Retinal pigment epithelial cell (primary cell): ENCODE results near the gene HORMAD2.

ENCODE experiments used
- DNase-seq: peaks from one replicate; pipeline ENCODE4 v3.0.0-alpha.2; 2010; ENCODE audit warnings: low read depth
- H3K4me3 ChIP-seq: 2 replicates; pipeline ENCODE4 v1.5.1; 2011; ENCODE audit warnings: mild to moderate bottlenecking, low read length, control low read depth, moderate library complexity
- TF ChIP-seq, protein P1 (sequence below): conservative IDR thresholded peaks from 2 replicates; pipeline ENCODE4 v1.5.1; 2011; ENCODE audit warnings: low read depth, low read length, control low read depth, inconsistent platforms

The HORMAD2 gene

GRCh38 chr22:30221121-30221992, 141.1 kb downstream of the HORMAD2 start:
- no peak for DNase-seq
- no peak overlapping the region for H3K4me3 ChIP-seq

DNA sequence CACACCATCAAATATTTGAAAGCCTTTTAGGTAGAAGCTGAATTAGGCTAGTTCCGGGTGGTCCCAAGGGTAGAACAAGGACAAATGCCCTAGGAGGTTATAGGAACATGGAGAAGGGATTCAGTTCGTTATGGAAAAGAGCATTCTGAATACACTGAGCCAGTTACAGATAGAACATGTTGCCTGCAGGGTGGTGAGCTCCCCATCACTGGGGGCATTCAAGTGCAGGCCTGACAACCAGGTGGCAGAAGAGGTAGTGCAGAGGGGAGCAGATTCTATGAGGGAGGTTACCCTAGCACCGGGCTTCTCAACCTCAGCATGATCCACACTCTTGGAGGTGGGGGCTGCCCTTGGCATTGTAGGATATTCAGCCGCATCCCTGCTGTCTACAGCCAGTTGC, 142.1 kb downstream of the HORMAD2 start:
- no peak for DNase-seq
- H3K4me3 ChIP-seq = no peak overlapping the region
- TF ChIP-seq, protein P1, sequence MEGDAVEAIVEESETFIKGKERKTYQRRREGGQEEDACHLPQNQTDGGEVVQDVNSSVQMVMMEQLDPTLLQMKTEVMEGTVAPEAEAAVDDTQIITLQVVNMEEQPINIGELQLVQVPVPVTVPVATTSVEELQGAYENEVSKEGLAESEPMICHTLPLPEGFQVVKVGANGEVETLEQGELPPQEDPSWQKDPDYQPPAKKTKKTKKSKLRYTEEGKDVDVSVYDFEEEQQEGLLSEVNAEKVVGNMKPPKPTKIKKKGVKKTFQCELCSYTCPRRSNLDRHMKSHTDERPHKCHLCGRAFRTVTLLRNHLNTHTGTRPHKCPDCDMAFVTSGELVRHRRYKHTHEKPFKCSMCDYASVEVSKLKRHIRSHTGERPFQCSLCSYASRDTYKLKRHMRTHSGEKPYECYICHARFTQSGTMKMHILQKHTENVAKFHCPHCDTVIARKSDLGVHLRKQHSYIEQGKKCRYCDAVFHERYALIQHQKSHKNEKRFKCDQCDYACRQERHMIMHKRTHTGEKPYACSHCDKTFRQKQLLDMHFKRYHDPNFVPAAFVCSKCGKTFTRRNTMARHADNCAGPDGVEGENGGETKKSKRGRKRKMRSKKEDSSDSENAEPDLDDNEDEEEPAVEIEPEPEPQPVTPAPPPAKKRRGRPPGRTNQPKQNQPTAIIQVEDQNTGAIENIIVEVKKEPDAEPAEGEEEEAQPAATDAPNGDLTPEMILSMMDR = no peak

More at GRCh38 chr22:30221121-30221992, 141.1 kb downstream of the HORMAD2 start:
- TF ChIP-seq, protein P1 = no peak

DNA sequence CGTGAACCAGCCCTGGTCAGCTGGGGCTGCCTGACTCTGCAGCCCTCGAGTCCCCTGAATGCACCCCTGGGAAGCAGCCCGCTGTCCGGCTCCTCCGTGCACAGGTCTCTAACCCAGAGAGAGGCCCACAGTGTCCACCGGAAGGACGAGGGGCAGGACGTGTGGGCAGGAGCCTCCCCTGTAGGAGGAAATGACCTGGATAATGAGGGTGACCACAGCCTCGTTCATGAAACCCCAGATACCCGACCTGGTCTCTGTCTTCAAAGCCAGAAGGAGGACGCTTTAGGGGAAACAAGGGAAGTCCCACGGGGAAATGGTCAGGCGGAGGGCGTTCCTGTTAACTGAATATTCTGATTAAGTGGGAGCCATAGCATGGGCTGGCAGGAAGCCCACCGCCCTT, 143.0 kb downstream of the HORMAD2 start:
- TF ChIP-seq, protein P1 = no peak
- H3K4me3 ChIP-seq = no peak overlapping the region
- no peak for DNase-seq

GRCh38 chr22:30224161-30224857, 144.0 kb downstream of the HORMAD2 start:
- no peak overlapping the region for H3K4me3 ChIP-seq
- TF ChIP-seq, protein P1 = no peak
- DNase-seq = no peak

DNA sequence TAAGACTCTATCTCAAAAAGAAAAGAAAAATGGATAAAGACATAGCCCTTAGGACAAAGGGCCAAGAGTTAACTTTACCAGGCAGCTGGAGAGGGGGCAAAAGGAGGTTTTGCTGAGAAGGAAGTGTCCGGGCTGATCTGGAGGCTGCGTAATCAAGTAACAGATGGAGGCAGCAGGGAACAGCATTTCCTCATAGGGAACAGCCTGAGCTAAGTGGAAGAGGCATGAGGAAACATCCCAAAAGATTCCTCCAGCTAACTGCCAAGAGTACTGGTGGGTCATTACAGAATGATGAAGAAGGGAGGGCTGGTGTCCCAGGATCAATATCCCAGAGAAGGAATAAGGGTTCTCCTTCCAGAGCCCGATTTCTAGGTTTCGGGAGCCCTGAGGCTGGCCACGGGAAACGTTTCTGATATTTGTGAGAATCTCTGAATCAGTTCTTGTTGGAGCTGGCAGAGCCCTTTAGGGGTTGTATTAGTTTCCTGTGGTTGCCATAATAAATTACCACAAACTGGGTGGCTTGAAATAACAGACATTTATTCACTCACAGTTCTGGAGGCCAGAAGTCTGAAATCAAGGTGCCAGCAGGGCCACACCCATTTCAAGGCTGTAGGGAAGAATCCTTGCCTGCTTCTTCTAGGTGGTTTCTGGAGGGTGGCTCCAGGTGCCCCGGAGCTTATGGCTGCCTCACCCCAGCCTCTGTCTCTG, 145.1 kb downstream of the HORMAD2 start:
- no peak for DNase-seq
- H3K4me3 ChIP-seq = no peak overlapping the region
- TF ChIP-seq, protein P1 = no peak

GRCh38 chr22:30226192-30226832, 146.0 kb downstream of the HORMAD2 start:
- TF ChIP-seq, protein P1 = no peak
- DNase-seq = no peak
- no peak overlapping the region for H3K4me3 ChIP-seq
